ENCODE results near the gene AMER2.
A peak's percentile ranks its signal among the peaks of the same experiment; 100 is the strongest.
"Not testable (repeated sequence)": the region's sequence is repeated elsewhere in the genome, so short reads cannot be mapped to it uniquely, and the experiment has no call there.

AMER2 gene

DNA sequence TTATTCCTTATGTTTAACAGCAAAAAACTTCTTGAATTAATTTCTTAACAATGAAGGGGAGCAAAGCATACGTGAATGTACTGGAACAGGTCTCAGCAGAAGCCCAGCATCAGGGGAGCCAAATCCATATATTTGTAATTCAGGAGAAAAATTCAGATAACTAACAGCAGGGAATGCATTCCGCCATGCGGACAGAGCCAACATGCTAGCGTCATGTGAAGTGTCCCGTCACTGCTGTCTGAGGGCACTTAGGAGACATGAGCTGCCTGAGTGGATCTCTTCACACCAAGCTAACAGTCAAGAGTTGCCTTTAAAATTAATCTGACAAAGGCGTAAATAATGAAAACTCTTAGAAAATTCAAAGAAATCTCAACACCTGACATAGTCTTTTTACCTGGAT is 6.4 kb downstream of the AMER2 start:
- H3K9ac ChIP-seq (ENCODE audit: low read length) = no peak overlapping the region
- H2AFZ ChIP-seq (ENCODE audit: low read length) = no peak overlapping the region
- H3K27me3 ChIP-seq (replicated peaks; ENCODE audit: insufficient read depth, low read length) = no peaks in the 10 kb centered on the region

DNA sequence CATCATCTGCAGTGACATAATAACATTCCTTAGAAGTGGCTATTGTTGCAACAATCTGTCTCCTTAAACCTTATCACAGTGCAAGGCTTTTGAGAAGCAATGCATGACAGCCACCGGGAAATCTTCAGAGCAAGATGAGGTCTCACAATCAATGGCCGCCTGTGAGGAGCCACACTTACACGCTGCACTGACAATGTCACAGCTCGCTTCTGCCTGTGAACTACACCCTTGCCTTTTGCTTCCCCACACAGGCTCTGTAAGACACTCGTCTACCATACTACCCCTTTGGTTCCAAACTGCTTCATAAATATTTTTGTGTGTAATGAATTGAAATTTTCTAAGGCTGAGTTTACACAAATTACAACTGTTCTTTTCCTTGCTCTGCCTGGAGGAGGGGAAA is 6.9 kb downstream of the AMER2 start:
- not testable (repeated sequence) for H3K27me3 ChIP-seq (replicated peaks; ENCODE audit: insufficient read depth, low read length); H3F3A ChIP-seq (ENCODE audit: insufficient read depth, low read length); H3K4me3 ChIP-seq (ENCODE audit: low read length); H2AFZ ChIP-seq (ENCODE audit: low read length); H3K9me2 ChIP-seq (replicated peaks; ENCODE audit: insufficient read depth, low read length); H3K9me3 ChIP-seq (replicated peaks; ENCODE audit: insufficient read depth, low read length); DNase-seq; H3K27ac ChIP-seq (ENCODE audit: low read length); H3K4me2 ChIP-seq (ENCODE audit: low read depth, low read length); H3K79me2 ChIP-seq (ENCODE audit: low read length); H3K9ac ChIP-seq (ENCODE audit: low read length); H3K4me1 ChIP-seq (ENCODE audit: low read length); H3K36me3 ChIP-seq (replicated peaks; ENCODE audit: insufficient read depth, low read length); H4K20me1 ChIP-seq (ENCODE audit: insufficient read depth, low read length)

More for the DNA sequence above, 6.4 kb downstream of the AMER2 start:
- Histone ChIP-seq H4K20me1 (ENCODE audit: insufficient read depth, low read length) (no peaks in the 10 kb centered on the region), H3K36me3 (replicated peaks; ENCODE audit: insufficient read depth, low read length) (no peaks in the 10 kb centered on the region), H3K9me3 (replicated peaks; ENCODE audit: insufficient read depth, low read length) (no peaks in the 10 kb centered on the region), H3K4me2 (ENCODE audit: low read depth, low read length) (no peak overlapping the region), H3F3A (ENCODE audit: insufficient read depth, low read length) (no peaks in the 10 kb centered on the region), H3K27ac (ENCODE audit: low read length) (no peak overlapping the region), H3K79me2 (ENCODE audit: low read length) (no peaks in the 10 kb centered on the region), H3K4me1 (ENCODE audit: low read length) (no peaks in the 10 kb centered on the region), H3K4me3 (ENCODE audit: low read length) (no peak overlapping the region), H3K9me2 (replicated peaks; ENCODE audit: insufficient read depth, low read length) (no peaks in the 10 kb centered on the region)
- no peak for DNase-seq
- TF ChIP-seq EZH2 (optimal IDR thresholded peaks at IDR 0.05; ENCODE audit: low read depth, low read length) = no peak
- TF ChIP-seq EZH2phosphoT487 (IDR thresholded peaks at IDR 0.05; ENCODE audit: low read length) = no peak
- TF ChIP-seq, protein P1, sequence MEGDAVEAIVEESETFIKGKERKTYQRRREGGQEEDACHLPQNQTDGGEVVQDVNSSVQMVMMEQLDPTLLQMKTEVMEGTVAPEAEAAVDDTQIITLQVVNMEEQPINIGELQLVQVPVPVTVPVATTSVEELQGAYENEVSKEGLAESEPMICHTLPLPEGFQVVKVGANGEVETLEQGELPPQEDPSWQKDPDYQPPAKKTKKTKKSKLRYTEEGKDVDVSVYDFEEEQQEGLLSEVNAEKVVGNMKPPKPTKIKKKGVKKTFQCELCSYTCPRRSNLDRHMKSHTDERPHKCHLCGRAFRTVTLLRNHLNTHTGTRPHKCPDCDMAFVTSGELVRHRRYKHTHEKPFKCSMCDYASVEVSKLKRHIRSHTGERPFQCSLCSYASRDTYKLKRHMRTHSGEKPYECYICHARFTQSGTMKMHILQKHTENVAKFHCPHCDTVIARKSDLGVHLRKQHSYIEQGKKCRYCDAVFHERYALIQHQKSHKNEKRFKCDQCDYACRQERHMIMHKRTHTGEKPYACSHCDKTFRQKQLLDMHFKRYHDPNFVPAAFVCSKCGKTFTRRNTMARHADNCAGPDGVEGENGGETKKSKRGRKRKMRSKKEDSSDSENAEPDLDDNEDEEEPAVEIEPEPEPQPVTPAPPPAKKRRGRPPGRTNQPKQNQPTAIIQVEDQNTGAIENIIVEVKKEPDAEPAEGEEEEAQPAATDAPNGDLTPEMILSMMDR (IDR thresholded peaks at IDR 0.05; ENCODE audit: low read length) = no peak

DNA sequence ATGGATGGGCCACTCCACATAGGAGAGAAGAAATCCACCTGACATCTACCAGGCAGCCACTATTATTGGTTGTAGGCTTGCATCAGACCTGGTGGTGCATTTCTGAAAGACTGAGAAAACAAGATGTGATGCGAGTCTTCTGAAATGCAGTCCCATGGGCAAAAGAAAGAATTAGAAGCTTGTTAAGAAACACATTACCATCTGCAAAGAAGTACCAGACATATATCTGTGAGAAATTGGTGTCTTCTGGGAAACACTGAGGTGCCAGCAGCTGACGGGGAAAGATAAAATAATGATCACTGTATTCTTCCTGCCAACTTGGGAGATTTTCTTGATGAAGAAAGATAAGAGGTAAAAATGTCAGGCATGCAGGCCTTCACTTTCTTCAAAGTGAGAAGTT is 14.4 kb downstream of the AMER2 start:
- TF ChIP-seq EZH2phosphoT487 (IDR thresholded peaks at IDR 0.05; ENCODE audit: low read length) (no peak), EZH2 (optimal IDR thresholded peaks at IDR 0.05; ENCODE audit: low read depth, low read length) (no peak)
- TF ChIP-seq, protein P1 (IDR thresholded peaks at IDR 0.05; ENCODE audit: low read length) = no peak
- H3K9me2 ChIP-seq (replicated peaks; ENCODE audit: insufficient read depth, low read length) = no peaks in the 10 kb centered on the region
- no peak for DNase-seq

DNA sequence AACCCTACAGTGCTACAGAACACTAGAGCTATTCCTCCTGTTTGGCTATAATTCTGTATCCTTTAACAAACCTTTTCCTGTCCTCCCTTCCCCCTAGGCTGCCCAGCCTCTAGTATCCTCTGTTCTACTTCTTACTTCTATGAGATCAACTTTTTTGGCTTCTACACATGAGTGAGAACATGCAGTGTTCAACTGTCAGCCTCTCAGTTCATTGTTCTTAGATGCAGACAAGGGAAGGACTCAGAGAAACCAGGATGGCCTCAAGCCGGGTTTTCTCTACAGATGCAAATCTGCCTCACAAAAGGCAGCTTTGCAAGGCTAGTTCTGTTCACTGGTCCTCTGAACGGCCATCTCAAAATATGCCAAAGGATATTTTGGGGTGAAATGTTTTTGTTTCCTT is 18.4 kb downstream of the AMER2 start:
- H4K20me1 ChIP-seq (ENCODE audit: insufficient read depth, low read length) = no peaks in the 10 kb centered on the region

More for the DNA sequence above, 14.4 kb downstream of the AMER2 start:
- H3K27ac ChIP-seq (ENCODE audit: low read length) = no peak overlapping the region
- H3K9me3 ChIP-seq (replicated peaks; ENCODE audit: insufficient read depth, low read length) = no peaks in the 10 kb centered on the region
- H3K79me2 ChIP-seq (ENCODE audit: low read length) = no peaks in the 10 kb centered on the region
- no peak overlapping the region for H2AFZ ChIP-seq (ENCODE audit: low read length)
- no peaks in the 10 kb centered on the region for H3K27me3 ChIP-seq (replicated peaks; ENCODE audit: insufficient read depth, low read length)
- H3F3A ChIP-seq (ENCODE audit: insufficient read depth, low read length) = peaks cover 5% of the 10 kb centered on the region; the same call in 1 of the 2 replicates
- no peak overlapping the region for H3K9ac ChIP-seq (ENCODE audit: low read length)
- H3K4me3 ChIP-seq (ENCODE audit: low read length) = no peak overlapping the region
- no peaks in the 10 kb centered on the region for H4K20me1 ChIP-seq (ENCODE audit: insufficient read depth, low read length)
- H3K4me1 ChIP-seq (ENCODE audit: low read length) = peaks cover 14% of the 10 kb centered on the region; the same call in 1 of the 2 replicates
- H3K4me2 ChIP-seq (ENCODE audit: low read depth, low read length) = no peak overlapping the region
- no peaks in the 10 kb centered on the region for H3K36me3 ChIP-seq (replicated peaks; ENCODE audit: insufficient read depth, low read length)

More for the DNA sequence above, 18.4 kb downstream of the AMER2 start:
- DNase-seq = no peak
- Histone ChIP-seq H3K9me2 (replicated peaks; ENCODE audit: insufficient read depth, low read length) (no peaks in the 10 kb centered on the region), H3F3A (ENCODE audit: insufficient read depth, low read length) (peaks cover 5% of the 10 kb centered on the region; the same call in 1 of the 2 replicates), H3K4me2 (ENCODE audit: low read depth, low read length) (peak overlapping the region; percentile 51; the same call in 1 of the 2 replicates), H3K4me1 (ENCODE audit: low read length) (peaks cover 14% of the 10 kb centered on the region; the same call in 1 of the 2 replicates), H3K9ac (ENCODE audit: low read length) (no peak overlapping the region), H3K79me2 (ENCODE audit: low read length) (no peaks in the 10 kb centered on the region), H3K27ac (ENCODE audit: low read length) (peak overlapping the region; percentile 52; the same call in 1 of the 2 replicates), H2AFZ (ENCODE audit: low read length) (peak overlapping the region; percentile 43), H3K27me3 (replicated peaks; ENCODE audit: insufficient read depth, low read length) (no peaks in the 10 kb centered on the region), H3K9me3 (replicated peaks; ENCODE audit: insufficient read depth, low read length) (no peaks in the 10 kb centered on the region), H3K36me3 (replicated peaks; ENCODE audit: insufficient read depth, low read length) (no peaks in the 10 kb centered on the region), H3K4me3 (ENCODE audit: low read length) (no peak overlapping the region)
- TF ChIP-seq, protein P1 (IDR thresholded peaks at IDR 0.05; ENCODE audit: low read length) = no peak
- TF ChIP-seq EZH2 (optimal IDR thresholded peaks at IDR 0.05; ENCODE audit: low read depth, low read length) (no peak), EZH2phosphoT487 (IDR thresholded peaks at IDR 0.05; ENCODE audit: low read length) (no peak)

All from MM.1S (cell line).